Hepatocyte (in vitro differentiated cells): ENCODE data around the gene CTNNA1.

ENCODE experiments used
- EZH2 ChIP-seq: fragments of 200-600 bp; sonication (generic); IDR thresholded peaks from 2 replicates; pipeline ENCODE4 v1.6.1; 2016; ENCODE audit warnings: antibody characterized with exemption, mild to moderate bottlenecking, borderline replicate concordance
- TF ChIP-seq, protein P1 (sequence below): fragments of 200-600 bp; sonication (generic); IDR thresholded peaks from 2 replicates; pipeline ENCODE4 v1.5.1; 2016; ENCODE audit warnings: antibody characterized with exemption, mild to moderate bottlenecking; ENCODE audit not compliant: poor library complexity

DNA sequence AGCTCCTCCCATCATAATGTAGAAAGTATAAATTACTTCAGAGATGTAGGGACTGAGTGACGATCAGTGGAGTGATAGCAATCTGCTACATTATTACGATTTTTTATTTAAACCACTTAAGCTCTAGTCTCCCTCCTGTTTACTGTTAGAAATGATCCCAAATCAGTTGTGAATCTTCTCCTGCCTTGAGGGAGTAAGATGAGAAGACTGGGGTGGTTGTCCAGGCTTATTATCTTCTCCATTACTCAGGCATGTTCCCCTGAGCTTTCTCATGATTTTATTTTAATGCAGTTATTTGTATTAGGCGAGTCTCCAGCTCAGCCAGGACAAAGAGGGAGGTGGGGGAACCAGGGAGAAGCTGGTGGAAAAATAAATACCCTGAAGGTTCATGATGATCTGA is 48.2 kb upstream of the CTNNA1 start:
- TF ChIP-seq, protein P1, sequence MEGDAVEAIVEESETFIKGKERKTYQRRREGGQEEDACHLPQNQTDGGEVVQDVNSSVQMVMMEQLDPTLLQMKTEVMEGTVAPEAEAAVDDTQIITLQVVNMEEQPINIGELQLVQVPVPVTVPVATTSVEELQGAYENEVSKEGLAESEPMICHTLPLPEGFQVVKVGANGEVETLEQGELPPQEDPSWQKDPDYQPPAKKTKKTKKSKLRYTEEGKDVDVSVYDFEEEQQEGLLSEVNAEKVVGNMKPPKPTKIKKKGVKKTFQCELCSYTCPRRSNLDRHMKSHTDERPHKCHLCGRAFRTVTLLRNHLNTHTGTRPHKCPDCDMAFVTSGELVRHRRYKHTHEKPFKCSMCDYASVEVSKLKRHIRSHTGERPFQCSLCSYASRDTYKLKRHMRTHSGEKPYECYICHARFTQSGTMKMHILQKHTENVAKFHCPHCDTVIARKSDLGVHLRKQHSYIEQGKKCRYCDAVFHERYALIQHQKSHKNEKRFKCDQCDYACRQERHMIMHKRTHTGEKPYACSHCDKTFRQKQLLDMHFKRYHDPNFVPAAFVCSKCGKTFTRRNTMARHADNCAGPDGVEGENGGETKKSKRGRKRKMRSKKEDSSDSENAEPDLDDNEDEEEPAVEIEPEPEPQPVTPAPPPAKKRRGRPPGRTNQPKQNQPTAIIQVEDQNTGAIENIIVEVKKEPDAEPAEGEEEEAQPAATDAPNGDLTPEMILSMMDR: no peak
- no peak for TF ChIP-seq EZH2
